HG03025 (cell line): ENCODE data around the gene MARCHF6.
"Not testable (repeated sequence)": the region's sequence is repeated elsewhere in the genome, so short reads cannot be mapped to it uniquely, and the experiment has no call there.

ENCODE experiments used
- ATAC-seq: cut with Tn5 transposase; IDR thresholded peaks from one replicate; pipeline ENCODE4 v1.9.1; 2021; ENCODE audit warnings: mild to moderate bottlenecking, moderate library complexity; ENCODE audit not compliant: unreplicated experiment, low FRiP score

MARCHF6 gene

DNA sequence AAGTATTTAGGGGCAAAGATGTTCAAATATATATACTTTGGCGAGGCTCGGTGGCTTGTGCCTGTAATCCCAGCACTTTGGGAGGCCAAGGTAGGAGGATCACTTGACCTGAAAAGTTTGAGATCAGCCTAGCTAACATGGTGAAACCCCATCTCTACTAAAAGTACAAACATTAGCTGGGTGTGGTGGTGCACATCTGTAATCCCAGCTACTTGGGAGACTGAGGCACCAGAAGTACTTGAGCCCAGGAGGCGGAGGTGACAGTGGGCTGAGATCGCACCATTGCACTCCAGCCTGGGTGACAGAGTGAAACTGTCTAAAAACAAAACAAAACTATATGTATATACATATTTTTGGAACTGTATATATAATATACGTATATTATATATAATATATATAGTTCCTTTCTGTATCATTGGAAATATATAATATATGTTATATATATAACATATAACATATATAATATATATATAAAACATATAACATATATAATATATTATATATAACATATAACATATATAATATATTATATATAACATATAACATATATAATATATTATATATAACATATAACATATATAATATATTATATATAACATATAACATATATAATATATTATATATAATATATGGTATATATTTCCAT, 8.9 kb upstream of the MARCHF6 start:
- ATAC-seq = not testable (repeated sequence)

DNA sequence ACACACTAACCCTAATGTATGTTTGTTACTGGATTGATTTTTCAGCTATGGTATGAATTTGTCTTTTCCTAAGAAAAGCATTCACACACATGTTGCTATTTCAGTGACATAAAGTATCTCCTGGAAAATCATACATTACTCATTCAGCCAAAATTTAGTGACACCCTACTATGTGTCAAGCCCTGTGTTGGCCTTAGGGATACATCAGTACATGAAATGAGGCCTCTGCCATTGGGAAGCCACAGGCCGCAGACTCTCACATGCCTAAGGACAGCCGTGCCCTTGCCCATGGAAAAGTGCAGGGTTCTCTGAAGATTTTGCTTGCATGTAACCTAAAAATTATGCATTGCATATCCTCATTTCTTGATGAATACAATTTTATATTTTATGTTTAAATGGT, 5.2 kb upstream of the MARCHF6 start:
- ATAC-seq = no peak

- ATAC-seq = no peak
Observed at GRCh38 chr5:10351199-10351905, 2.1 kb upstream of the MARCHF6 start.

DNA sequence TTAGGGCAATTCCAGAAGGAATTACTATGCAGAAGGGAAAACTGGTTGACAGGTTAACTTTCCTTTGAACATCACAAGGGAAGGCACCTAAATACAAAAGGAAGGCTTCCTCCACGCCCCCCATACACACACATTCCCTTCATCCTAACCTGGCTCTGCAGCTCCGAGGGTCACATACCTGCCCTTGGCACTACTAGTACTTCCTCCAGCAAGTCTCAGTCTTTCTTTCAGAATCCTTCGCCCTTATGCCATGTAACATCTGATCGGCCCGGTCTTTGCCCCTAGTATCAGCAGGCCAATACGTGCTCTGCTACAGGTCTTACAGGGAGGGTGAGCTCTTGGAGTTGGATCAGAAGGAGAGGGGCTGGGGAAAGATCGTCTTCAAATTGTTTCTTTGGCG, 1.6 kb upstream of the MARCHF6 start:
- ATAC-seq = no peak

DNA sequence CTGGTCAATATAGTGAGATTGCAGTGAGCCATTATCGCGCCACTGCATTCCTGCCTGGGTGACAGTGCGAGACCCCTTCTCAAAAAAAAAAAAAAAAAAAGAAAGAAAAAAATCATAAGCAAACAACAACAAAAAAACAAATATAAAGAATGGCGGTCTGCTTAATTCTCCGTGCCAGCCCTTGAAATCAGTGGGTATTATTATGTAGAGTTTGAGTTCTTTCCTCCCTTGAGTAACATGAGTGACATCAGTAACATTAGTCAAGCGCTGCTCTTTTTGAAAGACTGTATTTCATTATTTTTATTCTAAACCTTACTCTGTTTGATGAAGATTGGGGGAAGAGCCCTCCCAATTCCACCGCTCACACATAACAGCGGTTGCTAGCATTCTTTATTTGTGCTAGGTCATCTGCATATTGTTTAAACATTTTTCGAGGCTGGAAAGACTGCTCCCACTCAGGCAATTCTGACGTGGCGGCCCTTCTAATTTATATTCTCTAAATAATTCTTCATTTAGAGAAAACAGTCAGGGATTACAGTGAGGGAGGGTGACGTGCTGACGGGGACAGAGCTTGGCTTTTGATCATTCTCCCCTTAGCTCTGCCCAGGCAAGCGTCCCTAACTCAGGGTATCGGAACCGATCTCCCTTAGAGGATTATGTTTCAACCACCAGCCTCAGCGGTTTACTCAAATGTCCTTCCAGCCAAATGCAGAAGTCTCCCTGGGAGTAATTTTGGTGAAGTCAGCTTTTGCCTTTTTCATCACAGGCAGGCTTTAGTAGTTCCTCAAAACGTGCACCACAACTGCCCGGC, 860 bp upstream of the MARCHF6 start:
- ATAC-seq = no peak

DNA sequence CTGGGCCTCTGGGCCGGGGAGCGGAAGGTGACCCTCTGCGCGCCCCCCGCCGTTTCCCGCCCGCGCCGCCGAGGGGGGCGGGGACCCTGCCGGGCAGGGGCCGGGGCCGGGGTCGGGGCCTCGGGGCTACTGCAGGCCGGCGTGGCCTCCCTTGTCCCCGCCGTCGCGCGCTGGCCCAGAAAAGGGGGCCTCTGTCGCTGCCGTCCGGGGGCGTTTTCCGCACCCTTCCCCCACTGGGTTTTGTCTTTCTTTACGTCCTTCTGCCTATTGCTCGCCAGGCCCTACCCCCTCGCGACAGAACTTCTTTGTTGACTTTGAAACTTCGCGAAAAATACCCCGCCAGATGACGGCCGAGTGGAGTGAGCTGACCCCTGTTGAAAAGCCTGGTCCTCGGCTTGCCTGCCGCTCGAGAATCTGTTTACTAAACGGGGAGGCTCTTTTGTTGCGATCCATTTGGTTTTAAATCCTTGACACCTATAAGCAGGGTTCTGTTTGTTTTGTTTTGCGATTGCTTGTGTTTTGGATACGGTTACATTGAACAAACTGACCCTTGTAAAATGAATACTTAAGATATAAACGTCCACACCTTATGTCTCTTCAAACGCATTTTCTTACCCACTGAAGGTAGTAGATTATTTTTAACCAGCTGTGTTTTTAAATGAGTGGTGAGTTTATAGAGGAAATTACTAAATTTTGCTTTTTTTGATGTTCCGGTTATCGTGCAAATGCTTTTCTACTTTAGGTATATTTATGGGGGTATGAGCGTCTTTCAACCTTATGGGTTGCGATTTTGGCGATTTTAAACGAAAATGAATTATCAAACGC, 765 bp downstream of the MARCHF6 start:
- peak; percentile 8 for ATAC-seq

GRCh38 chr5:10355071-10355889, 1.8 kb downstream of the MARCHF6 start:
- ATAC-seq = no peak

GRCh38 chr5:10358999-10359398, 5.5 kb downstream of the MARCHF6 start:
- ATAC-seq = no peak

DNA sequence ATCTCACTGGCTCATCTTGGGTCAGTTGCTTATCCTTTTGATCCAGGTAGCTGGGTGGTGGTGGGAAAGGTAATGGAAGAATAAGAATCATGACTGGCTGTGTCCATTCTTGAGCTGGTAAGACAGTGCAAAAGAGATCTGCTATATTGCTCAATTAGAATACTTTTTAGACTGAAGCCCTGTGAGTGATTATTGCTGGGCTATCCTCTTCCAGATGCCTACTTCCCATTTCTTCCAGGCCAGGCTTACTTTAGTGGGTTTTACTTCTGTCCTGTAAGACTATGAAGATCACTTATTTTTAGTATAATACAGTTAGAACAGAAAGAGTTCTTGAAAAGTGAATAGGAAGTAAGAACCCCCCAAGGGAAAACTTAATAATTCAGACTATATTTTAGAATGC, 7.2 kb downstream of the MARCHF6 start:
- ATAC-seq = no peak

- ATAC-seq = no peak
Observed at GRCh38 chr5:10363519-10364185, 10.2 kb downstream of the MARCHF6 start.

GRCh38 chr5:10364186-10364689, 10.7 kb downstream of the MARCHF6 start:
- no peak for ATAC-seq

GRCh38 chr5:10365782-10366181, 12.3 kb downstream of the MARCHF6 start:
- ATAC-seq = no peak

- no peak for ATAC-seq
Observed at GRCh38 chr5:10366310-10367272, 13.1 kb downstream of the MARCHF6 start.

DNA sequence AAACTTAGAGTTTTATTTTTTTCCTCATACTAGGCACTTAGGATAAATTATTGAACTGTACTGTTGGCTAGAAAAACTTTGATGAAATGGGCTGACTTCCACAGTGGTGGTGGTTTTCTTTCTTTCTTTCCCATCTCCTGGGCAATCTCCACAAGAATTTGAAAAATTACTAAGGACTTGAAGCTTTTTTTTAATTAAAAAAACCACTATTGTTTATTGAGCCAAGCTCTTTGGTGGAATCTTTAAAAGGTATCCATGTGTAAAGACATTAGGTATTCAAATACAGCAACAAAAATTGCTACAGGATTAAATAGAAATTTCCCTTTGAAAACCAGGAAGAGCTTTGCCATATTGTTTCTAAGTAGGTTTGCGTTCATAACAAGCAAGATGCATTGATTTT, 14.1 kb downstream of the MARCHF6 start:
- no peak for ATAC-seq

- no peak for ATAC-seq
Observed at GRCh38 chr5:10370931-10371330, 17.4 kb downstream of the MARCHF6 start.

GRCh38 chr5:10371369-10371768, 17.9 kb downstream of the MARCHF6 start:
- not testable (repeated sequence) for ATAC-seq

DNA sequence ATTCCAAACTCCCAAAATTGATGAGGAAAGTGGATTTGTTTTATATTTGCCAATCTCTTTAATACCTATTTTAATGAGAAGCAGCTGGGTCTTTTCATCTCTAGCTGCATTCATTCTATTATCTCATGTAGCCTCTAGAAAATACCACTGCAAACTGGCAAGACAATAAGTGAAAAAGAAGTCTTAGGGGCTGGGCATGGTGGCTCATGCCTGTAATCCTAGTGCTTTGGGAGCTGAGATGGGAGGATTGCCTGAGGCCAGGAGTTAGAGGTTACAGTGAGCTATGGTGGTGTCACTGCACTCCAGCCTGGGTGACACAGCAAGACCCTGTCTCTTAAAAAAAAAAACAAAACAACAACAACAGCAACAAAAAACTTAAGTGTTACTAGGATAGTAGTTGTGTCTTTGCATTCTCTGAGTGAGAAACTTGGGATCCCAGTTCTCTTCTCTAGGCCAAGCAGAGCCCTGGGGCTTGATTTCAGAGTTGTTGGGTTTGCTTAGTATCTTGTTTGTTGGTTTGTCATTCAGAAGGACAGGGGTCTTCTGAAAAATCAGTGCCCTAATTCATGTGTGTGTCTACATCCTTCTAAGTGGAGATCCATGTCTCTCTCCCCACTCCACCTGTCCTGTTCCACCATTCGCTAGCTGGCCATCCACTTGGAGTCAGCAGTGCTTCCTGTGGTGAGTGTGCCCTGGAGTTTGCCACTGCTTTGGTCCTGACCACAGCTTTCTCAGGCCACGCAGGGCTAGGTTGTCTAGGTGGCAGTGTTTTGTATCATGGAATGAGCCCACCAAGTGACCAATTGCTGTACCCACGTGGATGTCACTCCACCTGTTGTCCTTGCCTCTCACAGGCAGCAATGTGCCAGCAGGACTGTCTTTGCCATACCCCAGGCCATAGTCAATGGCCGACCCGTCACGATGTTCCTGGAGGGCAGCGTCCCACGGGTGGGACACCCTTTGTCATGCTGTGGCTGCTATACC, 19.5 kb downstream of the MARCHF6 start:
- no peak for ATAC-seq
